ENCODE results near the gene ST3GAL6. TPM values are rescaled to one million over a fixed set of nuclear protein-coding genes. Genes with fewer than 3 reads are reported as not detected.

The ST3GAL6 gene
- total and polyA plus RNA-seq, 2 of the 8 experiments (the other 6 are each of a cell fraction or from before 2014, with no cell fraction given), result 3.3 to 6.1 TPM

DNA sequence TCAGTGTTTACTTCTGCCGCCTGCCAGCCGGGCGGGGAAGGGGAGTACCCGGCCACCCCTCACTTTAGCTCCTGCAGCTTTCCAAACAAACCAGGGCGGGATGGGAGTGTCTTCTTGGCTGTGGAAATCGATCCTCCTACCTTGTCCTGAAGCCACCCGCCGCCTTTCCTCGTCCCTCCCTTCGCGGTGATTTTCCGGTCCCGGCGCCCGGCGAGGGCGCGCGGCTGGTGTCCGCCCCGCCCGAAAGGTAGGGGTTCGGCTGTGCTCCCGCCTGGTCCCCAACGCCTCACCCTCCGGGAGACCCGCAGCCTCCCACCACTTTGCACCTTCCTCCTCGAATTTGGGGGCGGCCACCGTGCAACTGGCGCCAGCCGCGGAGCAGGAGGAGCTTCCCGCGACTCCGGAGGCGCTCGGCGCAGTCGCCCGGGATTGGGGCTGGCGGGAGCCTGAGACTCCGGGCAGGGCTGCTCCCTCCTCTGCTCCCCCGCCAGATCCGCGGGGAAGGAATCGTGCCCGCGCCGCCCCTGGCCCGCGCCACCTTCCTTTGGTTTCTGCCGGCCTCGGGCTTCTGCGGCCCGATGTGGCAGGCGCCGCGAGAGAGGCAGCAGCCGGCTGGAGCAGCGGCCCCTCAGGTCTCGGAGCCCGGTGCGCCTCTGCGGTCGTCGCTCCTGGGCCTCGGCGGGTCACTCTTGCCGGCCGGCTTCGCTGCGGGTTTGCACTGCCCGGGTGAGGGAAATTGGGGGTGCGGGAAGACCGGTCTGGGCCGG, 30.7 kb upstream of the ST3GAL6 start (continued):
- TF ChIP-seq, protein P1, sequence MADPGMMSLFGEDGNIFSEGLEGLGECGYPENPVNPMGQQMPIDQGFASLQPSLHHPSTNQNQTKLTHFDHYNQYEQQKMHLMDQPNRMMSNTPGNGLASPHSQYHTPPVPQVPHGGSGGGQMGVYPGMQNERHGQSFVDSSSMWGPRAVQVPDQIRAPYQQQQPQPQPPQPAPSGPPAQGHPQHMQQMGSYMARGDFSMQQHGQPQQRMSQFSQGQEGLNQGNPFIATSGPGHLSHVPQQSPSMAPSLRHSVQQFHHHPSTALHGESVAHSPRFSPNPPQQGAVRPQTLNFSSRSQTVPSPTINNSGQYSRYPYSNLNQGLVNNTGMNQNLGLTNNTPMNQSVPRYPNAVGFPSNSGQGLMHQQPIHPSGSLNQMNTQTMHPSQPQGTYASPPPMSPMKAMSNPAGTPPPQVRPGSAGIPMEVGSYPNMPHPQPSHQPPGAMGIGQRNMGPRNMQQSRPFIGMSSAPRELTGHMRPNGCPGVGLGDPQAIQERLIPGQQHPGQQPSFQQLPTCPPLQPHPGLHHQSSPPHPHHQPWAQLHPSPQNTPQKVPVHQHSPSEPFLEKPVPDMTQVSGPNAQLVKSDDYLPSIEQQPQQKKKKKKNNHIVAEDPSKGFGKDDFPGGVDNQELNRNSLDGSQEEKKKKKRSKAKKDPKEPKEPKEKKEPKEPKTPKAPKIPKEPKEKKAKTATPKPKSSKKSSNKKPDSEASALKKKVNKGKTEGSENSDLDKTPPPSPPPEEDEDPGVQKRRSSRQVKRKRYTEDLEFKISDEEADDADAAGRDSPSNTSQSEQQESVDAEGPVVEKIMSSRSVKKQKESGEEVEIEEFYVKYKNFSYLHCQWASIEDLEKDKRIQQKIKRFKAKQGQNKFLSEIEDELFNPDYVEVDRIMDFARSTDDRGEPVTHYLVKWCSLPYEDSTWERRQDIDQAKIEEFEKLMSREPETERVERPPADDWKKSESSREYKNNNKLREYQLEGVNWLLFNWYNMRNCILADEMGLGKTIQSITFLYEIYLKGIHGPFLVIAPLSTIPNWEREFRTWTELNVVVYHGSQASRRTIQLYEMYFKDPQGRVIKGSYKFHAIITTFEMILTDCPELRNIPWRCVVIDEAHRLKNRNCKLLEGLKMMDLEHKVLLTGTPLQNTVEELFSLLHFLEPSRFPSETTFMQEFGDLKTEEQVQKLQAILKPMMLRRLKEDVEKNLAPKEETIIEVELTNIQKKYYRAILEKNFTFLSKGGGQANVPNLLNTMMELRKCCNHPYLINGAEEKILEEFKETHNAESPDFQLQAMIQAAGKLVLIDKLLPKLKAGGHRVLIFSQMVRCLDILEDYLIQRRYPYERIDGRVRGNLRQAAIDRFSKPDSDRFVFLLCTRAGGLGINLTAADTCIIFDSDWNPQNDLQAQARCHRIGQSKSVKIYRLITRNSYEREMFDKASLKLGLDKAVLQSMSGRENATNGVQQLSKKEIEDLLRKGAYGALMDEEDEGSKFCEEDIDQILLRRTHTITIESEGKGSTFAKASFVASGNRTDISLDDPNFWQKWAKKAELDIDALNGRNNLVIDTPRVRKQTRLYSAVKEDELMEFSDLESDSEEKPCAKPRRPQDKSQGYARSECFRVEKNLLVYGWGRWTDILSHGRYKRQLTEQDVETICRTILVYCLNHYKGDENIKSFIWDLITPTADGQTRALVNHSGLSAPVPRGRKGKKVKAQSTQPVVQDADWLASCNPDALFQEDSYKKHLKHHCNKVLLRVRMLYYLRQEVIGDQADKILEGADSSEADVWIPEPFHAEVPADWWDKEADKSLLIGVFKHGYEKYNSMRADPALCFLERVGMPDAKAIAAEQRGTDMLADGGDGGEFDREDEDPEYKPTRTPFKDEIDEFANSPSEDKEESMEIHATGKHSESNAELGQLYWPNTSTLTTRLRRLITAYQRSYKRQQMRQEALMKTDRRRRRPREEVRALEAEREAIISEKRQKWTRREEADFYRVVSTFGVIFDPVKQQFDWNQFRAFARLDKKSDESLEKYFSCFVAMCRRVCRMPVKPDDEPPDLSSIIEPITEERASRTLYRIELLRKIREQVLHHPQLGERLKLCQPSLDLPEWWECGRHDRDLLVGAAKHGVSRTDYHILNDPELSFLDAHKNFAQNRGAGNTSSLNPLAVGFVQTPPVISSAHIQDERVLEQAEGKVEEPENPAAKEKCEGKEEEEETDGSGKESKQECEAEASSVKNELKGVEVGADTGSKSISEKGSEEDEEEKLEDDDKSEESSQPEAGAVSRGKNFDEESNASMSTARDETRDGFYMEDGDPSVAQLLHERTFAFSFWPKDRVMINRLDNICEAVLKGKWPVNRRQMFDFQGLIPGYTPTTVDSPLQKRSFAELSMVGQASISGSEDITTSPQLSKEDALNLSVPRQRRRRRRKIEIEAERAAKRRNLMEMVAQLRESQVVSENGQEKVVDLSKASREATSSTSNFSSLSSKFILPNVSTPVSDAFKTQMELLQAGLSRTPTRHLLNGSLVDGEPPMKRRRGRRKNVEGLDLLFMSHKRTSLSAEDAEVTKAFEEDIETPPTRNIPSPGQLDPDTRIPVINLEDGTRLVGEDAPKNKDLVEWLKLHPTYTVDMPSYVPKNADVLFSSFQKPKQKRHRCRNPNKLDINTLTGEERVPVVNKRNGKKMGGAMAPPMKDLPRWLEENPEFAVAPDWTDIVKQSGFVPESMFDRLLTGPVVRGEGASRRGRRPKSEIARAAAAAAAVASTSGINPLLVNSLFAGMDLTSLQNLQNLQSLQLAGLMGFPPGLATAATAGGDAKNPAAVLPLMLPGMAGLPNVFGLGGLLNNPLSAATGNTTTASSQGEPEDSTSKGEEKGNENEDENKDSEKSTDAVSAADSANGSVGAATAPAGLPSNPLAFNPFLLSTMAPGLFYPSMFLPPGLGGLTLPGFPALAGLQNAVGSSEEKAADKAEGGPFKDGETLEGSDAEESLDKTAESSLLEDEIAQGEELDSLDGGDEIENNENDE (IDR thresholded peaks at IDR 0.05; ENCODE audit: insufficient replicate concordance, low read length), result no peak
- TF ChIP-seq CBX5 (IDR thresholded peaks at IDR 0.05; ENCODE audit: low read depth, low read length) (no peak), SP2 (IDR thresholded peaks at IDR 0.05; ENCODE audit: low read length) (no peak), RFX5 (IDR thresholded peaks at IDR 0.05; ENCODE audit: borderline replicate concordance, low read depth, low read length) (no peak), TAF7 (optimal IDR thresholded peaks at IDR 0.05; ENCODE audit: borderline replicate concordance, low read depth, low read length) (no peak), YY1 (IDR thresholded peaks at IDR 0.05; ENCODE audit: low read depth, low read length) (no peak), PHF8 (conservative IDR thresholded peaks at IDR 0.05; ENCODE audit: low read depth, low read length) (peak; percentile 40), TAF1 (IDR thresholded peaks at IDR 0.05; ENCODE audit: low read depth, low read length) (0 out of 2 replicates have a peak, but pooled peaks have one; percentile 32)
